GM18499 (cell line): ENCODE results near the gene CBLC.

Experiments used
- ATAC-seq: cut with Tn5 transposase; IDR thresholded peaks from one replicate; pipeline ENCODE4 v1.9.1; 2021; ENCODE audit warnings: moderate number of reproducible peaks; ENCODE audit not compliant: insufficient read depth, unreplicated experiment

CBLC gene

GRCh38 chr19:44777715-44778347 is at the start of gene CBLC:
Gene CBLC, plus strand, starts transcription at chr19:44777890. Its CDS starts 42 bp downstream, at chr19:44777932.
- no peak for ATAC-seq

DNA sequence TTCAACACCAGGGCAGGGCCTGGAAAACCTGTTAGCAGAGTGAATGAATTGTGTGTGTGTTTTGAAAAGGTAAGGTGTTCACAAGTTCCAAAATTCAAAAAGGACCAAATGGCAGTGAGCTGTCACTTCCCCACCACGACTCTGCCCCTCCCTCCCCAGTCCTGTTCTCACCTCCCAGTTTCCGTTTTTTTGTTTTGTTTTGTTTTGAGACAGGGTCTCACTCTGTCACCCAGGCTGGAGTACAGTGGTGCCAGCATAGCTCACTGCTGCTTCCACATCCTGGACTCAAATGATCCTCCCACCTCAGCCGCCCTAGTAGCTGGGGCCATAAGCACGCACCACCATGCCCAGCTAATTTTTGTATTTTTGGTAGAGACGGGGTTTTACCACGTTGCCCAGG is 49.5 kb upstream of the CBLC start:
- ATAC-seq: no peak

DNA sequence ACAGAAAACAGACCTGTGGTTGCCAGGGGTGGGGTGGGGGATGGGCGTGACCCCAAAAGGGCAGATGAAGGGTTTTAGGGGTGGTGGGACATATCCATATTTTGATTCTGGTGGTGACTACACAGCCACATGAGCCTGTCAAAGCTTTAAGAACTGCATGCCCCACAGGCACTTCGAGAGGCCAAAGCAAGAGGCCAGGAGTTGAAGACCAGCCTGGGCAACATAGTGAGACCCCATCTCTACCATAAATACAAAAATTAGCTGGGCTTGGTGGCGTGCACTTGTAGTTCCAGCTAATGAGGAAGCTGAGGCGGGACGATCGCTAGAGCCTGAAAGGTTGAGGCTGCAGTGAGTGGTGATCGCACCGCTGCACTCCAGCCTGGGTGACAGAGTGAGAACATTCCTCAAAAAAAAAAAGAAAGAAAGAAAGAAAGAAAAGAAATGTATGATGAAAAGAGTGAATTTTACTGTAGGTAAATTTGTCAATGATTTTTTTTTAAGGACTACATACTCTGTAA is 48.1 kb upstream of the CBLC start:
- ATAC-seq: no peak

- ATAC-seq: no peak
Observed at GRCh38 chr19:44731081-44731480, 46.6 kb upstream of the CBLC start.

DNA sequence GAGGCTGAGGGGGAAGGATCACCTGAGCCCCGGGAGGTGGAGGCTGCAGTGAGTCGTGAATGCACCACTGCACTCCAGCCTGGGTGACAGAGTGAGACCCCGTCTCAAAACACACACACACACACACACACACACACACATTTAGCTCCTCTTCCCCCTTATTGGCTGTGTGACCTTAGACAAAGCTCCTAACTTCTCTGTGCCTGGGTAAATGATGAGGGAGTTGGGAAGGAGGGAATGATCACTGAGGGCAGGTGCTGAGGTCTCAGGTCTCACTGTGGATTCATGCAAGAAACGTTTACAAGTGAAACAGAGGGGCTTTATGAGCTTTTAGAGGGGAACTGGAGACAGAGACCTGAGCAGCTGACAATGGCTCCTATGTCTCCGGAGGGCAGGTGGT is 46.1 kb upstream of the CBLC start:
- ATAC-seq: no peak

DNA sequence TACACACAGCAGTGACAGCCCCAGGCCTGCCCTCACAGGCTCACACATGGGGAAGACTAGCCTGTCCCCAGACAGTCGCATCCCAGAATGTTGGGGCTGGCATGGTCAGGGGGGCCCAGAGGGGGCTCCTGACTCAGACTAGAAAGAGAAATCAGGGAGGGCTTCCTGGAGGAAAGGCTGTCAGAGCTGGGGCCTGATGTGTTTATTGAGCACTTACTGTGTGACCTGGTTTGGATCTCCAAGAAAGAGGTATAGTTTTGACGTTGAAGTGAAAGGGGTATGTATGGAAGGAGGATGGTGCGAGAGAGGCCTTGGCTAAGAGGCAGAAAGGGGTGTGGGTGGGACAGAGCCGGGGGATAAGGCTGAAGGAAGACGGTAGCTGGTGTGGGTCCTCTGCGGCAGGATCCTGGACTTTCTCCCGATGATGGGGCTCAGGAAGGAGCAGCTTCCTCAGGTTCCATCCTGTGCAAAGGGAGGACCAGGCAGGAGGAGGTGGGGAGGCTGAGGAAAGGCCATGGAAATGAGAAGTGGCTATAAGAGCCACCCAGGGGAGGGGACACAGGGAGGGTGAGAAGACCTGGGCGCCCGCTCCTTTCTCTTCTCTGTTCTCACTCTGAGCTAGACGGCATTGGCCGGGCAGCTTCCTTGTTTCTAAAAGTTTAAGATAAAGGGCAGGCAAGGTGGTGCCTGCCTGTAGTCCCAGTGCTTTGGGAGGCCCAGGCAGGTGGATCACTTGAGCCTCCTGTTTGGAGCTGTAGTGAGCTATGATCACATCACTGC is 45.3 kb upstream of the CBLC start:
- no peak for ATAC-seq

DNA sequence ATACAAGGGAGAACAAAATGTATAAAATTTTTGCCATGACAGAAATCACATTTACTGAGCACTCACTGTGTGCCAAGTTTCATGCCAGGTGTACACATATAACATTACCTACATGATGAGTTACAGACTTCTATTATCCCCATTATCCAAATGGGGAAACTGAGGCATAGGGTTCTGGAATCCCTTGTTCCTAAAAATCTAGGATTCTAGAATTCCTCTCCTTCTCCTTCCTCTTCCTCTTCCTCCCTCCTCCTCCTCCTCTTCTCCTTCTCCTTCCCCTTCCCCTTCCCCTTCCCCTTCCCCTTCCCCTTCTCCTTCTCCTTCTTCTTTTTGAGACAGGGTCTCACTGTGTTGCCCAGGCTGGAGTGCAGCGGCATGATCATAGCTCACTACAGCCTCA is 43.3 kb upstream of the CBLC start:
- ATAC-seq: no peak

- ATAC-seq: no peak
Observed at GRCh38 chr19:44735011-44735410, 42.7 kb upstream of the CBLC start.

DNA sequence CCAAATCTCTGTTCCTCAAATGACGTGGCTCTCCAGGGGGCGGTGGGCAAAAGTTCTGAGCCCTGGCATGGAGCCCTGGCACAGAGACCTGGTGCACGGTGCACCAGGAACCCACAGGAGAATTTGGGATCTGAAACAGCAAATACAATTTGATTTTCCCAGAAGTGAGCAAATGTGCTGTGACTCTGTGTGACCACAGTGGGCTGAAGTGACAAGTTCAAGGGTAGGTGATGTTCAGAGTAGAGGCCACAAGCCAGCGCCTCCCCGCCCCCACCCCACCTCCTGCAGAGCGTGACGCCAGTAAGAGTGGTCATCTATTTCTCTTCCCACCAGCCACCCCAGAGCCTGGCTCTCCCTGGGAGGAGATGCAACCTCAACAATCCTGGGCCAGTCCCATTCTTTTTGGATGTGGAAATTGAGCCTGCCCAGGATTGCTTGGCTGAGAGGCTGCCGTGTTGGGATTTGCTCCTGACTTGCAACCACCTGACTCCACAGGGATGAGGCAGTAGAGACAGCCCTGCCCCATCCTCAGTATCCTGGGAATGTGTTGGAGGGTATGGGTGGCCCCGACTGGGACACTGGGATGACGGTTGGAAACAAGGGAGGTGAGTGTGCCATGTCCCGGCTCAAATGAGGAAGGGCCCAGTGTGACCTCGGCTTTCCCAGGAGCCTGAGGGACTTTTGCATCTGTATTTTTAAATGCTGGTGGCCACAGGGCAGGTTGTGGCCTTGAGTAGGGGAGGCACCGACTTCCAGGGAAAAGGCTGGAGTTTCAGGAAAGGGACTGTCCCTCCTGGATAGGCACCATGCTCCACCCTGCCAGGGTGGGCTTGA is 40.2 kb upstream of the CBLC start:
- no peak for ATAC-seq

DNA sequence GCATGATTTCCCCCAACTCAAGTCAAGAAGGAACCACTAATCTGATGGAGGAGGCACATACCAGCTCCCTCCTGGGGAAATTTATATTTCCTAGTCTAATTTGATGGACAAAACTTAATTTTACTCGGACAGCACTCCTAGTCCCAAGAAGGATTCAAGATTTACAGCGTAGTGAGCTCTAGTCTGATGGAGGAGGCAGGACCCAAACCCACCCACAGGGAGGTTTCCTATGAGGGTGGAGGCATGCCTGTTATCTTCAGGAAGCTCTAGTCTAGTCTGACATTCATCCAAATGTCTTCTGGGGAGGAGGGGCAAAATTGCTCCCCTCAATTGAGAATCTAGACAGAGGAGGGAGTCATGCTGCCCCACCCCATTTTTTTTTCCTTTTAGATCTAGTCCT is 39.6 kb upstream of the CBLC start:
- no peak for ATAC-seq

GRCh38 chr19:44738603-44739558 is 38.8 kb upstream of the CBLC start:
- no peak for ATAC-seq

DNA sequence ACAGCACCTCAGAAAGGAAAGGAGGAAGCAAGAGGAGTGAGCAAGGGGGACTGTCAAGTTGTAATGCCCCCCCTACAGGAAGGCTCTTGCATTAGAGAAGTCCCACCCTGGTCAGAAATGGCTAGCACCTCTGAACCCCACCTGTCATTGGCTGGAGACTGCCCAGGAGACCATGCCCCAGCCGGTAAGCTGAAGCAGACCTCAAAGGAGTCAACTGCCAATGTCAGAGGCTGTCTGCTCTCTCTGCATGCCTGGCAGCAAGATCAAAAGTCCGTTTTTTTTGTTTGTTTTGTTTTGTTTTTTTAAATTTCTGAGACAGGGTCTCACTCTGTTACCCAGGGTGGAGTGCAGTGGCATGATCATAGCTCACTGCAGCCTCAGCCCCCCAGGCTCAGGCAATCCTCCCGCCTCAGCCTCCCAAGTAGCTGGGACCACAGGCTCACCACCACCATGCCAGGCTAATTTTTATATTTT is 37.3 kb upstream of the CBLC start:
- ATAC-seq: no peak

DNA sequence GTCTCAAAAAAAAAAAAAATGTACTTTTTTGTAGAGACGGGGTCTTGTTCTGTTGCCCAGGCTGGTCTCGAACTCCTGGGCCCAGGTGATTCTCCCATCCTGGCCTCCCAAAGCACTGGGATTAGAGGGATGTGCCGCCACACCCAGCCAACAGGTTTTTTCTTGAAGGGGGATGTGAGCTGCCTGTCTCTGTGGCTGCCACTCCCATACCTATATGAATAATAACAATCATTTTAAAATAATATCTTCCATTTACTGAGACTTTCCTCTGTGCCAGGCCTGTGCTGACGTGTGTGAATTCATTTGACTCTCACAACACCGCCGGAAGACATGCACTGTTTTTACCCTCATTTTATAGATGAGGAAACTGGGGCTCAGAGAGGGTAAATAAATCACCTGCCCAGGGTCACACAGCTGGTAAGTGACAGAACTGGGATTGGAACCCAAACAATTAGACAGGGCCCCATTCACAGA is 36.4 kb upstream of the CBLC start:
- no peak for ATAC-seq

DNA sequence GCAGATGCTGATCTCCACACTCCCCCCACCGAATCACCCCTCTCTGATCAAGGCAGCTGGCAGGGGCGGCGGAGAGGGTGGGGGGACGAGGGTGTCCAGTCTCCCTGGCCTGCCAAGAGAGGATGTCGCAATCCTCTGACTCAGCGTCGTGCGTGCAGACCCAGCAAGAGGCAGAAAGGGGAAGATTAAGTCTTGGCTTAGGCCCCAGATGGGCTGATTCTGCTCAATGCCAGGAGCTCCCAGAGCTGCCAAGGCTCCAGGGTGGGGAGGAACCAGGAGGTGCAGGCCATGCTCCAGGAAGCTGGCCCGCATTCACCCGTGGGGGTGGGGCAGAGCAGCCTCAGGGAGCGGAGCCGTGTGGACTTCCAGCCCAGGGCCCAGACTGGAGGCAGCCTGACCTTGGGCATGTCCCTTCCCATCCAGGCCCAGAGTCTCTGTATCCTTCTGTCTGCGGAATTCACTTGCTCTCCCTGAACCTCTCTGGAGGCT is 35.8 kb upstream of the CBLC start:
- ATAC-seq: no peak

DNA sequence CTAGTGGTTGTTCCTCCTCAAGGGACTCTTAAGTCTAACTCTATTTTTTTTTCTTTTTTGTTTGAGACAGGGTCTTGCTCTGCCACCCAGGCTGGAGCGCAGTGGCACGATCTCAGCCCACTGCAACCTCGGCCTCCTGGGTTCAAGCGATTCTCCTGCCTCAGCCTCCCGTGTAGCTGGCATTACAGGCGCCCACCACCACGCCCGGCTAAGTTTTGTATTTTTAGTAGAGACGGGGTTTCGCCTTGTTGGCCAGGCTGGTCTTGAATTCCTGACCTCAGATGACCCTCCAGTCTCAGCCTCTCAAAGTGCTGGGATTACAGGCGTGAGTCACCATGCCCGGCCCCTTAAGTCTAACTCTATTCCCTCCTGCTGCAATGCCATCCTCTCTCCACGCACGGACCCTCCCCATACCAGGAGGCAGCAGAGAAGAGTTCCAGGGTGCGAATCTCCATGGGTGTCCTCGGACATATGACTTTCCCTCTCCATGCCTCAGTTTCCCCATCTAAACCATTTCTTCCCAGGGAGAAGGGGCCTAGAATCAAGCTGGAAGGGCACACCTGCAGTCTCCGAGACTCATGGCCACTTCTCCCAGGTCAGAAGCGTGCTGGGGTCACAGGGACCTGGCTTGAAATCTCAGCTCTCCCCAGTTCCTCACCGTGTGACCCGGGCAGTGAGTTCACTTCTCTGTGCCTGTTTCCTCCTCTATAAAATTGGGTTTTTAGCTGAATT is 35.2 kb upstream of the CBLC start:
- no peak for ATAC-seq

DNA sequence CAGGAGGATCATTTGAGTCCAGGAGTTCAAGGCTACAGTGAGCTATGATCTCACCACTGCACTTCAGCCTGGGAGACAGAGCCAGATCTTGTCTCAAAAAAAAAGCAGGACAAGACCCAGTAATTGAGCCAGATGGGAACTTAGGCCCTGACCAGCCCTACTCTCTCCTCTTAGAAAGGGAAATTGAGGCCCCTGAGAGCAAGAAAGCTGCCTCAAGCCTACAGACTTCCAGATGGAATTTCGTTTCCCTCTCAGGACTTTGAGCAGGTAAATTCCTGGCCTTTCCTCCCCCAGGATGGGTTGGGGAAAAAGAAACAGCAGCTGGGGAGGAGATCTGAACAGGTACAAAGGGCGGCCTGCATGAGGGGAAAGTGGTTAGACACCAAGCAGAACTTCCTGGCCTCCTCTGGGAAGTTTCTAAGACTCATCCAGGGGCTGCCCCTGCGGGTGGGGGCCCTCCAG is 32.8 kb upstream of the CBLC start:
- ATAC-seq: no peak

DNA sequence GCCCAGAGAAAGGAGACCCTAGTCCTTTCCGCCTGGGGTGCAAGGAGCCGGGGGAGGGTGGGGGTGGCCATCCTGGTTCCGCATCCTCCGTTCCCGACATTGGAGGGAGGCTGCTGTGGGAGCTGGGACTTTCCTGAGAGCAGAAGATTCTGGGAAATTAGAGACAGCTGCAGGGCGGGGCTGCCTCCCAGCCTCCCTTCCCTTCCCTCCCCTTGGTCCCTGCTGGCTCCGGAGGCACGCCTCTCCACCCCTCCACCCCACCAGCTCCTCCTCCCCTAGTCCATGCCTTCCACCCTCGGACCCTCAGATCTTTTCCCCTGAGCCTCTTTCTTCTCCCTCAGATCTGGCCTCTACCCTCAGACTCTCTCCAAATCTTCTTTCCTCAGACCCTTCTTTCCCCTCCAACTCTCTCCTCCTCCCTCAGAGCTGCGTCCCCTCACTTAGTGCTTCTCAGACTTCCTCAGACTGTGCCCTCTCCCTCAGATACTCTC is 32.3 kb upstream of the CBLC start:
- no peak for ATAC-seq

DNA sequence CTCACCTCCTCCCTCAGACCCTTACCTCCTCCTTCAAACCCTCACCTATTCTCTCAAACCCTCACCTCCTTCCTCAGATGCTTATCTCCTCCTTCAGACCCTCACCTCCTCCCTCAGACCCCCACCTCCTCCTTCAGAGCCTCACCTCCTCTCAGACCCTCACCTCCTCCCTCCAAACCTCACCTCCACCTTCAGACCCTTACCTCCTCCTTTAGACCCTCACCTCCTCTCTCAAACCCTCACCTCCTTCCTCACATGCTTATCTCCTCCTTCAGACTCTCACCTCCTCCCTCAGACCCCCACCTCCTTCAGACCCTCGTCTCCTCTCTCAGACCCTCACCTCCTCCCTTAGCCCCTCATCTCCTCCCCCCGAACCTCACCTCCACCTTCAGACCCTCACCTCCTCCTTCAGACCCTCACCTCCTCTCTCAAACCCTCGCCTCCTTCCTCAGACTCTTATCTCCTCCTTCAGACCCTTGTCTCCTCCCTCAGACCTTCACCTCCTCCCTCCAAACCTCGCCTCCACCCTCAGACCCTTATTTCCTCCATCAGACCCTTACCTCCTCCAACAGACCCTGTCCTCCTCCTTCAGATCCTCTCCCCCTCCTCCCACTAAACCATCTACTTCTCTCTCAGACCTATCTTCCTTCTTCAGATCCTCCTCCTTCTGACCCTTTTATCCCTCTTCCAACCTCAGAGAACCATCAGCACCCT is 31.6 kb upstream of the CBLC start:
- ATAC-seq: no peak
